DMS 273 (cell line): ENCODE results near the gene TMEM239.
"Not testable (repeated sequence)": the region's sequence is repeated elsewhere in the genome, so short reads cannot be mapped to it uniquely, and the experiment has no call there.

Experiments used
- DNase-seq: peaks from one replicate; lab custom pipeline; 2025; ENCODE audit not compliant: unreplicated experiment; lab: John Stamatoyannopoulos, UW

The TMEM239 gene

DNA sequence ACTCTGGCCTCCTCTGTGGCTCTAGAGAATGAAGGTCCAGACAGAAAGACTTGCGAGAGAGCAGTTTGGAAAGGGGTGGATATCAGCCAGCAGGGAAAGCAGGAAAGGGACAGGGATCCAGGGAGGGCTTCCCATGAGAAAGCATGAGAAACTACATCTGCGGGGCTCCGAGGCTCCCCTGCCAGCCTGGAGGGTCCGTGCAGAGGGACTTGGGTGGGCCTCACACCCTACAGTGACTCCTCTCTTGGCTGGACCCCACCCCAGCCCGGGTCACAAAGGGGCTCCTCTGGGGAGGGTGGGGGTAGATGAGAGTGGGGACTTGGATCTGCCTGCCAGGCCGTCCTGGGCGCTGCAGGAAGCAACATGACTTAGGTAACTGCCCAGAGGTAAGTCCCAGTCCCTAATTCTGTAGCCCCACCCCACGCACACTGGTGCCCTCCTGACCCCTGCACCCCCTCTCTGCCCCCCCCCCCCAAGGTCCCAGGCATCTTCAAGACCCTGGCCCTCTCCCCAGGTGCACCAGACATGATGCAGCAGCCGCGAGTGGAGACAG is at the start of gene TMEM239:
Gene TMEM239 (plus strand): TSS at position 335 of the 553 bp plus-strand sequence. CDS start 191 bp downstream, at position 526.
- no peak for DNase-seq

DNA sequence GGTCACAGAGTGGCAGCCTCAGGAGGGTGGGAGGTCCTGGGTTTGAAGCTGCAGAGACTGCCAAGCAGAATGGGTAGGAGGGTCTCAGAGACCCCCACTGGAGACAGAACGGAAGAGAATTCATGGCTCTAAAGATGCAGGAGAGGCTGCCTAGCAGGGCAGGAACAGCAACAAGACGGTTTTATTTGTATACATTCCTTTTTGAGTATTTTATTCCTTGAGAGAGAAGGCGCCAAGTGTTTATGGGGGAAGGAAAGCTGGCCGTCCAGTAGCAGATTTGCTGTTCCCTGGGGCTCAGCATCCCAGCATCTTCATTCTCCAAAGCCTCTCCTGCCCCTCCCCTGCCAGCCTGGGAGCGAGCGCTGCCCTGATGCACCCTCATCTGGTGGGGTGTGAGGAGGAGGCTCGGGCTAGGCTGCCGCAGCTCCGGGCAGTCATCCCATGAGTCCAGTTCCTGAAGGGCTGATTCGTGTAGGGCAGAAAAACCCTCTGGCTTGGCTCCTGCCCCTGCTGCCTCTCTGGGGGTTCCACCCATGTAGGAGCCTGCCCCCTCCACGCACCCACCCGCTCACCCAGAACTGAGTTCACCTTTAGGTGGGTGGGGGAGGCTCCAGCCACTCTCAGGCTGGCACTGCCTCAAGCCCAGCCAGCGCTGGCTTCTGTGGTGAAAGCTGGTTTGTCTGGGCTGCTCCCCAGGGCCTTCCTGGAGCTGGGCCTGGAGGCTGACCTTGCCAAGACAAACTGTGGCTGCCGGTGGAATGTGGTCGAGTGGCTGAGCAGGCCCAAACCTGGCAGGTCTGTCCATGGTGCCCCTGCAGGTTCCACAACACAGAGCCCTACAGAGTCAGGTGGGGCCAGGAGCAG is 48.2 kb upstream of the TMEM239 start:
- DNase-seq, result peak; percentile 15

DNA sequence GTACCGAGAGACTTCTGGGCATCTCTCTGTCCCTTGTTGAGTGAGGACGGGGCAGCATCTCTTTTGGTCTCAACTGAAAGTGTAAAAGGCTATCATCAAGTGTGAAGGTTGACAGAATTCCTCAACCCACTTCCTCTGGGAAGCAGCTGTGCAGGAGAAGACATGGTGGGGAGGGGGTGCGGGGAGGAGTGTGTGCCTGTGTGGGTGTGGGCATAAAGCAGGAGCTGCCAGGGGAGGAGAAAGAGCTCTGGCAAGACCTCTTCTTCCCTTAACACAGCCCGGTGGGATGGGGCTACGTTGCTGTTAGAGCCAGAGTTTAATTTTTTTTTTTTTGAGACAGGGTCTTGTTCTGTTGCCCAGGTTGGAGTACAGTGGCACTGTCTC is 47.5 kb upstream of the TMEM239 start:
- DNase-seq, result no peak

DNA sequence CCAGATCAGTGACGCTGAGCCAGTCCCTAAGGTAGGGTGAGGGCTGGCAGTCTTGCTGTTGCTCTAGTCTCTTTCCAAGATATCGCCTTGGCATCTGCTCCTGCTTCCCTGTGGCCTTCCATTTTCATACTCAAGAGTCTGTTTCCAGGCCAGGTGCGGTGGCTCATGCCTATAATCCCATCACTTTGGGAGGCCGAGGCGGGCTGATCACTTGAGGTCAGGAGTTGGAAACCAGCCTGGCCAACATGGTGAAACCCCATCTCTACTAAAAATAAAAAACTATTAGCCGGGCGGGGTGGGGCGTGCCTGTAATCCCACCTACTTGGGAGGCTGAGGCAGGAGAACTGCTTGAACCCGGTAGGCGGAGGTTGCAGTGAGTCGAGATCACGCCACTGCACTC is 46.1 kb upstream of the TMEM239 start:
- DNase-seq, result not testable (repeated sequence)

DNA sequence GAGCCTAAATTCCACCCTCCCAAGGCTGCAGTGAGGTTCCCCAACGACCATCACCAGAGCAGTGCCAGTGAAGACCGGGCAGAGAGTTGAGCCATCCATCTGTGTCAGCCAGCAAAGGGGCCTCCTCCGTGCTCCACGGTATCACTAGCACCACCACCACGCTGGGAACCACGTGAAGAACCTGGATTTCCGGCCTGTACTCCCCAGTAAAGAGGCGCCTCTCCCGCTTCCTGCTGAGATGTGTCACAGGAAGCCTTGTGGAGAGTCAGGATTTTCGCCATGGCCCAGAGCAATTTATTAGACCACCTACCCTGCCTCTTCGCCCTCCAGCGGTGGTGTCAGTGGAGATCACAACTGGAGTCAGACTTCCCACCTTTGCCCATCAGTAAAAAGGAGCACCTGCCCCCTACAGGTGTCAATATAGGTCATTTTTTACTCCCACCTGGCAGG is 44.5 kb upstream of the TMEM239 start:
- DNase-seq, result no peak

DNA sequence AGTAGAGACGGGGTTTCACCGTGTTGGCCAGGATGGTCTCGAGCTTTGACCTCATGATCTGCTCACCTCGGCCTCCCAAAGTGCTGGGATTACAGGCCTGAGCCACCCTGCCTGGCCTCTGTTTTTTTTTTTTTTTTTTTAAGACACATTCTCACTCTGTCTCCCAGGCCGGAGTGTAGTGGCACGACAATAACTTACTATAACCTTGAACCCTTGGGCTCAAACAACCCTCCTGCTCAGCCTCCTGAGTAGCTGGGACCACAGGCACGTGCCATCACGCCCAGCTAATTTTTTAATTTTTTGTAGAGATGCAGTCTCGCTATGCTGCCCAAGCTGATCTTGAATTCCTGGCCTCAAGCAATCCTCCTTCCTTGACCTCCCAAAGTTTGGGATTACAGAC is 42.4 kb upstream of the TMEM239 start:
- DNase-seq, result no peak

DNA sequence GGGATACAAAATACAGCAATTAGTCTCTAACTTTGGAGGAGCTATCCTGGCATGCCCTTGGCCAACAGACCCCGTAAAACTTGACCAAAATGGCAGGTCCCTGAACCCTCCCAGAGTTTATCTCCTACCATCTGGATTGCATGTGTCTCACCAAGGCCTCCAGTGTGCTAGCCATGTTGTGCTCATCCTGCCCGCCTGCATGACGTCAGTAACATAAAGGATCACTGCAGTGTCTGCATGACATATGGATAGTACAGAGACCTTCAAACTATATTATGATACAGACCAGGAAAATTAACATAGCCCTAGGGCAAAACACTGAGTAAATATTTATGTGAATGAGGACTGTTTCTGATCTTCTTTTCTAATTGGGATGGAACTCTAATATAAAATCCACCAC is 41.0 kb upstream of the TMEM239 start:
- no peak for DNase-seq

DNA sequence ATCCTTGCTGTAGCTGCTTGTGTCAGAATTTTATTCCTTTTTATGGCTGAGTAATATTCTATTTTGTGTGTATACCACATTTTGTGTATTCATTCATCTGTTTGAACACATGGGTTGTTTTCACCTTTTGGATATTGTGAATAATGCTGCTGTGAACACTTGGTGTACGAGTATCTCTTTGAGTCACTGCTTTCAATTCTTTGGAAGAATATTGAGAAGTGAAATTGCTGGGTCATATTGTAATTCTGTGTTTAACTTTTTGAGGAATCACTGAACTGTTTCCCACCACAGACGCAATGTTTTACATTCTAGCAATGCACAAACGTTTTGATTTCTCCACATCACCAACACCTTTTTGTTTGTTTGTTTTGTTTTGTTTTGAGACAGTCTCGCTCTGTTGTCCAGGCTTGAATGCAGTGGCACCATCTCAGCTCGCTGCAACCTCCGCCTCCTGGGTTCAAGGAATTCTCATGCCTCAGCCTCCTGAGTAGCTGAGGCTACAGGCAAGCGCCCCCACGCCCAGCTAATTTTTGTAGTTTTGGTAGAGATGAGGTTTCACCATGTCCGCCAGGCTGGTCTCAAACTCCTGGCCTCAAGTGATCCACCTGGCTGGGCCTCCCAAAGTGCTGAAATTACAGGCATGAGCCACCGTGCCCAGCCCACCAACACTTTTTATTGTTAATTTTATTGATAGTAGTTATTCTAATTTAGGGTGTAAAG is 37.4 kb upstream of the TMEM239 start:
- no peak for DNase-seq

DNA sequence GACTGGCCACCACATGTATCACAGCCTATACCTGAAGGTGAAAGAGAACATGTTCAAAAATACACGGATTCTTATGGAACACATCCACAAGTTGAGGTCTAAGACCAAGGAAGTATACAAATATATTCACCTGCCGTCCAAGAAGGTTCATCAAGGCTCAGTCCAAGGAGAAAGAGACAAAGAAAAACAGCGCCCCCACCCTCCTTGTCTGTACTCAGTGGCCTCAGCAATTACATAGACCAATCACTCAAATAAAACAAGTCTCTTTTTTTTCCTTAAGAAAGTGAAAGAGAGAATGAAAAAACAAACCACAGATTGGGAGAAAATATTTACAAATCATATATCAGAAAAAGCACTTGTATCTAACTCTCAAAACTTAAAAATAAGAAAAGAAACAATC is 35.2 kb upstream of the TMEM239 start:
- no peak for DNase-seq

DNA sequence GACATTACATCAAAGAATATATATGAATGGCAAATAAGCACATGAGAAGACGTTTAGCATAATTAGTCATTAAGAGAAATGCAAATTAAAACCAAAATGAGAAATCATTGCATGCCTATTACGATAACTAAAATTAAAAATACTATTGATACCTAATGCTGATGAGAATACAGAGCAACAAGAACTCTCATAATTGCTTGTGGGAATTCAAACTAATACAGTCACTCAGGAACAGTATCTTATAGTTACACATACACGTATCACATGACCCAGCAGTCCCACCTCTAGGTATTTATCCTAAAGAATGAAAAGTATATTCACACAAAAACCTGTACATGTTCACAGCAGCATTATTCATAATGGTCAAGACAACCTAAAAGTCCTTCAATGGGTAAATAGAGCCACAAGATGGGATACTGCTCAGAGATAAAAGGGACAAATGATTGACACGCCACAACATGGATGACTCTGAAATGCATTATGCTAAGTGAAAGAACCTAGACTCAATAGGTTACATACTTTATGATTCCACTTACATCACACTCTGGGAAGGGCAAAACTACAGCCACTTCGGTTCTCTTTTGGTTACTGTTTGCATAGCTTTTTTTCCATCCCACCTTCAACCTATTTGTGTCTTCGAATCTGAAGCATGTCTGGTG is 32.1 kb upstream of the TMEM239 start:
- no peak for DNase-seq

DNA sequence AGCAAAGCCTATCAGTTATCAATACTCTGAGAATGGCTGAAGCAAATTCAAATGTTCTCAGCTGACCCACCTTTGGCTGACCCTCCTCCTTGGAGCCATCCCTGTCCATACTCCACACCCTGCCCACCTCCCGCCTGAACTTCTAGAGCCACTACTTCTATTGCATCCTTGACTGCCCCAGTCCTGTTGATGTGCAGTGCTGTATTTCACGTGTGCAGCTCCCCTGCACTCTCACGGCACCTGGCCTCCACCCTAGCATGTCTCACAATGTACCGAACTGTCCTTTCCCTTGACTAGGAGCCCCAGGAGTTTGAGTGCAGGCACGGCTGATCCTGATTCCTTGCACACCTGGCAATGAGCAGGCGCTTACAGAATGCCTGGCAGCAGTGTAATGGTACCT is 22.7 kb upstream of the TMEM239 start:
- DNase-seq, result no peak

DNA sequence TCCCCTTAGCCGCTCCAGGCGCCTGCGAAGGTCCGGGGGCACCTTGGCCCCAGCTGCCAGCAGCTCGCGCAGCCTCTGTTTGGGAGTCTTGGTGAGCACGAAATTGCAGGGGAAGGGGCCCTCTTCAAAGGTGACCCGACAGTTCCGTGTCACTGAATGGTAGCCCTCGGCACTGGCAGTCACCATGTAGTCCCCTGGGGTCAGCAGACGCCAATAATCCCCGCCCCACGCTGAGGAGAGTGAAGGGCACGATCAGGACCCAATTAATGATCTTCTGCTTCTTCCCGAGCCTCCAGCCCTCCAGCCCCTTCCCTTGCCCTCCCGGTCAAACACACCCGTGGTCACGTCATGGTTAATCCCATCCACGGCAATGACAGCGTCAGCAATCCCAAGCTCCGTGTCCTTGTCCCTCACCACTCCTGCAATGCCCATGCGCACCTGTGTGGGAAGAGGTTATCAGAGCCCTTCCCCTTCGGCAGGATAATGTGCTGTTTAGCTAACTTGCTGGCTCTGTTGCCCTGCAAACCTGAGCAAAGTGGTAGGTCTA is 21.9 kb upstream of the TMEM239 start:
- no peak for DNase-seq

DNA sequence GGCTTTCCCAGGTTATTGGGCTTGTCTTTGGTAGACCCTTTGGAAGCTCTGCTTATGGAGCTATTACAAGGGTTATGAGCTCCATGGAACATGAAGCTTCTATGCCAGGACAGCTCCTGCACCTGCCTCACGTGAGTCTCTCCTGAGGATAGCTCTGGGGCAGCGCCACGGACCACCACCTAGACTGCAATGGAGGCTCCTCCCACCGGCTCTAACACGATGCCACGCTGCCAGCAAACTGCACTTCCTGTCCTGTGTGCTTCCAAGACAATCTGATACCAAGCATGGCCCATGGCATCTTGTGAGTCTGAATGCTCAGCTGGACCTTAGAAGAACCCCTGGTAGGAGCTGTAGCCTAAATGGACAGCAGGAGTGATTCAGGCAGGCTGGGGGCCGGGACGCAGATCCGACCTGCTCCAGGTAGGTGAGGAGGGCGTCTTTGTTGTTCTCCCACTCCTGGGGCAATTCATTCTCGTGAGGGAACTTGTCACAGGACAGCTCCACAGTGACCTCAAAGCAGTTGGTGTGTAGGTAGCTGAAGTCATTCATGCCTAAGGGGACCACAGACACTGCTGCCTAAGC is 21.2 kb upstream of the TMEM239 start:
- no peak for DNase-seq

DNA sequence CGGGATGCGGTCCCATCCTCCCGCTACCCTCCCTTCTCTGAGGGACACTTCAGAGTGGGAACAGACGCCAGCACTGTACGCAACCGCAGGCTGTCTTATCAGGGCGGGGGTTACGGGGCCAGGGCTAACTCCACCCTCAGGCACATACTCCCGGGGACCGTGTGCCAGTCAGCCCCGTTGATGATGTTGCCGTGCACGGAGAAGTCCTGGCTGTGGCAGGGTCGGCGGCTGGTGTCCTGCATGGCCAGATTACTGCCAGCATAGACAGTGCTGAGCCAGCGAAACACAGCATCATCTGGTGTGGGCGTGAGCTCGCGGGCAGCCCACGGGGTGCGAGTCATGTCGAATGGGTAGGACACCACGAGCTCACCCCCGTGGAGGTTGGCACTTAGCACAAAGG is 20.7 kb upstream of the TMEM239 start:
- no peak for DNase-seq

DNA sequence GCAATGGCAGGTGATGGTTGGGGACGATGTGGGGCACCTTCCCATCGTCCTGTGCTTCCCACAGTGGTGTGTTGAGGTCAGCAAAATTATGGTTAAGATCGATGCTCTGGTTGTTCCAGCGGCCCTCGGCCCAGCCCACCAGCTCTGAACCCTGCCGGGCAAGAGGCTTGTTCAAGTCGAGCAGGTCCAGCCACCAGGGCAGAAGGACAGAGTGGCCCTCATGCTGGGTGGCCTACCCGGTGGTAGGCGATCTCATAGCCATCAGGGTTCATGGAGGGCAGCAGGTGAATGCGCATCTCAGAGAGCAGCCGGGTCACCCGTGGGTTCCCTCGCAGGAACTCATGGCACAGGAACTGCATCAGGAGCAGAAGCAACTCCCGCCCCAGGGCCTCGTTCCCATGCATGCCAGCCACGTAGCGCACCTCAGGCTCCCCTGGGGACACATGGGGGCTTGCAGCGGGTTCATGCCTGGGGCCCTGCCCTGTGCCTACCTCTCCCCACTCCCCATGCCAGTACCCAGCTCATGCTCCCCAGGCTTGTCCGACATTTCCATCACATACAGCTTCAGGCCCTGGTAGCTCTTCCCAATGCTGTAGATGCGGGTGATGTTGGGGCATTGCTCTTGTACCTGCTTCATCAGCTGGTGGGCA is 20.0 kb upstream of the TMEM239 start:
- DNase-seq, result no peak

DNA sequence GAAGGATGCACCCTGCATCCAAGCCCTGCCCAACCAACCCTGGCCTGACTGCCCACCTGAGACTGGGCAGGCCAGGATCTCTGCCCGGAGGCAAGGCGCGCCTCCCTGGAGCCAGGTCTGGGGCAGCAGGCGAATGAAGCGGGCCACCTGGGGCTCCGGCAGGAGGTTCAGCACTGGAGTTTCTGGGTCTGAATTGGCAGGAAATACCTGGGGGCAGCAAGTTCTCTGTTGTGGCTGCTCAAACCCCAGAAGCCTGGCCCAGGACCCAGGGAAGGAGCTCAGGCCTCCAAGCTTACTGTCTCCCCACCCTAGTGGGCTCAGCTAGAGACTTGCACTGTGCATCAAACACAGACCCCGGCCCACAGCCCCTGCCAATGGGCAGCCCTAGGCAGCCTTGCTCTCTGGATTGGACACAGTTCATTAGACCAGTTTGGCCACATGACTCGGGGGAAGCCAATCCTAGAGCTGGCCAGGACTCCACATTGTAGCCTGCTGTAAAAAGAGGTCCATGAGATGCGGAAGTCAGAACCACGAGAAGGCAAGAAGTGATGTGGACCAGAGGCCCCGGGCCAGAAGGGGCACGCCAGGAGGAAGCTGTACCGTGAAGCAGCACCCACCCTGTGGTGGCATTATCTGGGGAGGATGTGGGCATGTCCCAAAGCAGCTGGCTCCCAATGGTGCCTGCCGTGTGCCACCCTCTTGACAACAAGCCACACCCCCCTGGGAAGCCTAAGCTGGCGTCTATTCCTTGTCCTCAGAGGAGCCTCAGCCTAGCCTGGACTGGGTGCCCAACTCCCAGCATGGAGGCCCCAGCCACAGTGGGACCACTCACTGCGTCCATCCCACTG is 18.8 kb upstream of the TMEM239 start:
- DNase-seq, result no peak

DNA sequence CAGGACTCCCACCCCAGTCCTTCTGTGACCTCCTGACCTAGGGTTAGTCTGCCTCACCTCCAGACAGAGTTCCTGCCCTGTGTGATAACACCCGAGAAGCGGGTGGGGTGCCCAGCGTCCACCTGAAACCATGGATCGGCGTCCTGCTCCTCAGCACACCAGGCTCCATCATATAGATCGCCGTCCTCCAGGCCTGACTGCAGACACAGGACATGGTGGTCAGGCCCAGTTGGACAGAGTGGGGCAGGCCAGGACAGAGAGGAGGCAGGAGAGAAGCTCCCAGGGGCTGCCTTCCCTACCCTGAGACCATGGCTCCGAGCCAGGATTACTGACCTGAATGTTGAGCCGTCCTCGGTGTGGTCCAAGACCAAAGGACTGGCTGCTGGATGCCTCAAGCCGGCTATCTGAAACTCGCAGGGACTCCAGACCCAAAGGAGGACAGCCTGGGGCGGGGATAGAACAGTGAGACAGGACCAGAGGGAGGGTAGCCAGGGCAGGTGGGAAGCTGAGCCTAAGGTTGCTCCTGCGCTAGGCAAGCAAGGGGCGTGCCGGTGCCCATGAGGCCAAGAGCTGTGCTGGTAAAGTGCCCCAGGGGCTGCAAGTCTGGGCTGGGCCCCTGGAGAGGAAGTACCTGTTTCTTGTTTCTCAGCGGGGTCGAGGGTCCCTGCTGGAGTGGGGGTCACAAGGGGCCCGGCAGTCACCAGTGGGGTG is 17.9 kb upstream of the TMEM239 start:
- DNase-seq, result no peak

DNA sequence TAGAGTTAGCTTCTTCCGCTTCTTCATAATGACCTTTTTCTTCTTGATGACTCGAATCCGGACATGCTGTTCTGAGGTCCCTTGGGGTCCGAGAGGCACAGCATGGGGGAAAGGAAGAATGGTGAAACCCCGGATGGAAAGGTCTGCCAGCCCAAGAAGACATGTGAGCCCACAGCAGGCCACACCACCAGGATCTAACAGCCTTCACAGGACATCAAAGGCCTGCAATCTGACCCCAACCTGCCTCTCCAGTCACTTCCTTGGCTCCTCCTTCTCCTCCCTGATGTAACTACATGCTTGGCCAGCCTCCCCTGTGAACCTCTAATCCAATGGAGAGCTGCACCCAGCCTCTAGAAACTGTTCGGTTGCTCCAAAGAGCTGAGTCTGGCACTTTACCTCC is 17.4 kb upstream of the TMEM239 start:
- DNase-seq, result peak; percentile 34

DNA sequence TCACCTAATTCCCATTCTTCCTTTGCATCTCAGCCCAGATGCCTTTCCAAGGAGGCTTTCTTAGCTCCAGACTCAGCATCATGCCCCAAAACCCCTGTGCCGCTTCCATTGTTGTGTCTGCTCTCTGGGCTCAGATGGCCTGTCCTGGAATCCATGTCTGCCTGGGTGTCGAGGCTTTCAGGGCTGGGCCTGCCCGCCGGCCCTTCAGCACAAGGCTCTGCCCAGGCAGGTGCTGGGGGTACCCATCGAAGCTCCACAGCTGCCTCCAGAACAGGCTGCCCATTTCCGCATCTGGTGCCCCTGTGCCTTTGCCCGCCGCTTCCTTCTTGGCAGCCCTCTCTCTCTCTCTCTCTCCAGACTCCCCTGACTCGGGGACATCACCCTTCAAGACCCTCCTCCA is 16.9 kb upstream of the TMEM239 start:
- DNase-seq, result no peak
